Trophoblast cell (in vitro differentiated cells and primary cell): ENCODE results near the gene SCN10A. TPM values are rescaled to one million over a fixed set of nuclear protein-coding genes. Genes with fewer than 3 reads are reported as not detected.

Experiments used
- DNase-seq, 2 donors: peaks; one replicate each; pipeline ENCODE4 v3.0.0-alpha.2; 2016
- H2AFZ ChIP-seq: 2 replicates; pipeline ENCODE4 v1.6.1; 2013; ENCODE audit warnings: low read length, moderate library complexity, mild to moderate bottlenecking; ENCODE audit not compliant: insufficient read depth, poor library complexity
- H2AK5ac ChIP-seq: 2 replicates; pipeline ENCODE4 v1.6.1; 2013; ENCODE audit warnings: mild to moderate bottlenecking, low read length
- H2BK120ac ChIP-seq: 2 replicates; pipeline ENCODE4 v1.6.1; 2013; ENCODE audit warnings: low read length, mild to moderate bottlenecking, moderate library complexity; ENCODE audit not compliant: insufficient read depth, poor library complexity
- H2BK12ac ChIP-seq: 2 replicates; pipeline ENCODE4 v1.6.1; 2013; ENCODE audit warnings: mild to moderate bottlenecking, low read length, moderate library complexity
- H2BK5ac ChIP-seq: 2 replicates; pipeline ENCODE4 v1.6.1; 2013; ENCODE audit warnings: low read length, low read depth, moderate library complexity, mild to moderate bottlenecking; ENCODE audit not compliant: poor library complexity
- H3K14ac ChIP-seq: 2 replicates; pipeline ENCODE4 v1.6.1; 2013; ENCODE audit warnings: mild to moderate bottlenecking, low read length
- H3K18ac ChIP-seq: 2 replicates; pipeline ENCODE4 v1.6.1; 2013; ENCODE audit warnings: mild to moderate bottlenecking, low read length
- H3K23ac ChIP-seq: 2 replicates; pipeline ENCODE4 v1.6.1; 2013; ENCODE audit warnings: low read length
- H3K27ac ChIP-seq: 2 replicates; pipeline ENCODE4 v1.5.1; 2013; ENCODE audit warnings: low read depth, mild to moderate bottlenecking, inconsistent platforms, low read length, moderate library complexity
- H3K27me3 ChIP-seq: 2 replicates; pipeline ENCODE4 v1.6.1; 2013; ENCODE audit warnings: inconsistent platforms, mild to moderate bottlenecking, low read length, moderate library complexity; ENCODE audit not compliant: insufficient read depth
- H3K36me3 ChIP-seq, 2 experiments: 1 replicate in 1 of 2; 2 replicates in 1 of 2; pipeline ENCODE4 v1.6.1; 2013; ENCODE audit warnings: low read length in 2 of 2, mild to moderate bottlenecking in 2 of 2, moderate library complexity in 1 of 2; ENCODE audit not compliant: insufficient read depth in 2 of 2, control insufficient read depth in 1 of 2
- H3K4ac ChIP-seq: 2 replicates; pipeline ENCODE4 v1.6.1; 2013; ENCODE audit warnings: low read depth, mild to moderate bottlenecking, low read length, moderate library complexity
- H3K4me1 ChIP-seq, 2 experiments: 1 replicate in 1 of 2; 2 replicates in 1 of 2; pipeline ENCODE4 v1.6.1; 2013; ENCODE audit warnings: low read length in 2 of 2, mild to moderate bottlenecking in 2 of 2, moderate library complexity in 1 of 2; ENCODE audit not compliant: insufficient read depth in 2 of 2, control insufficient read depth in 1 of 2
- H3K4me2 ChIP-seq: 2 replicates; pipeline ENCODE4 v1.6.1; 2013; ENCODE audit warnings: inconsistent platforms, mild to moderate bottlenecking, low read length, moderate library complexity
- H3K4me3 ChIP-seq: 2 replicates; pipeline ENCODE4 v1.5.1; 2013; ENCODE audit warnings: mild to moderate bottlenecking, low read depth, low read length, inconsistent platforms
- H3K79me1 ChIP-seq: one replicate; pipeline ENCODE4 v1.6.1; 2013; ENCODE audit warnings: low read length
- H3K79me2 ChIP-seq: 2 replicates; pipeline ENCODE4 v1.6.1; 2013; ENCODE audit warnings: low read length, mild to moderate bottlenecking; ENCODE audit not compliant: control insufficient read depth, insufficient read depth, poor library complexity
- H3K9ac ChIP-seq: 2 replicates; pipeline ENCODE4 v1.6.1; 2013; ENCODE audit warnings: mild to moderate bottlenecking, low read length
- H3K9me3 ChIP-seq: 2 replicates; pipeline ENCODE4 v1.6.1; 2013; ENCODE audit warnings: low read depth, mild to moderate bottlenecking, control low read depth, inconsistent platforms, low read length; ENCODE audit not compliant: insufficient read depth
- H4K12ac ChIP-seq: 2 replicates; pipeline ENCODE4 v1.6.1; 2013; ENCODE audit warnings: low read depth, mild to moderate bottlenecking, low read length, moderate library complexity
- H4K8ac ChIP-seq: 2 replicates; pipeline ENCODE4 v1.6.1; 2013; ENCODE audit warnings: low read depth, mild to moderate bottlenecking, low read length, moderate library complexity
- H4K91ac ChIP-seq: one replicate; pipeline ENCODE4 v1.6.1; 2013; ENCODE audit warnings: low read depth, mild to moderate bottlenecking, low read length, moderate library complexity
- WGBS: extraction: QIAGEN DNeasy Blood & Tissue Kit; methylation state at CpG from one replicate; pipeline ENCODE4 v1.1.7; 2013; ENCODE audit warnings: missing lambda C conversion rate; ENCODE audit not compliant: insufficient read length, insufficient coverage; ENCODE audit errors: extremely low coverage; 5-methylcytosine and 5-hydroxymethylcytosine counted together
- polyA plus RNA-seq: library from polyadenylated mRNA; stranded (reverse); fragments of 200-250 nt; gene quantifications from 2 replicates; pipeline ENCODE4 v1.2.3, GENCODE V29; 2013

The SCN10A gene
- not detected in 2 replicates for polyA plus RNA-seq

DNA sequence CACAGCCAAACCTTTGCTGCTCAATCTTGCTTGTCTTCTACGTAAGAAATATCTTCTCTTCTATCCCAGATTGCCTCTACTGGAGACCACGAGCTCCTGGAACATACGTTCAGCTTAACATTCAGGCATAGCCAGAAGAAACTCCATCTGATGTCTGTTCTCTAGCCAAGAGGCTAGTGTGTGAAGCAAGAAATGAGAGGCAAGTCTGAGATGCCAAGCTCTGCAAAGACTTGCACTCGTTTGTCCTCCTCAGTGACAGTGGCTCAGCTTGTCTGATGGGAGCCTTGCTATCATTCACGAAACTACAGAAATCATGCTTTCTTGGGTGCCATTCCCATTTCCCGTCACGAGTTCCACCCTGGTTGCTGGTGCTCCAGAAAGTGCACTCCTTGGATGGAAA, at the start of gene SCN10A:
SCN10A (minus strand) TSS at position 192 of the 400 bp plus-strand sequence. CDS start 22,207 bp downstream, outside the sequence.
- no peak within 1 kb of the TSS for H3K23ac ChIP-seq
- no peak within 1 kb of the TSS for H3K4me2 ChIP-seq
- no peak within 1 kb of the TSS for H2BK120ac ChIP-seq
- H3K9me3 ChIP-seq: no peaks in the 10 kb centered on the region
- H2BK5ac ChIP-seq: no peak within 1 kb of the TSS
- H3K79me1 ChIP-seq: no peaks in the 10 kb centered on the region
- H2BK12ac ChIP-seq: no peak within 1 kb of the TSS
- no peak within 1 kb of the TSS for H4K12ac ChIP-seq
- H3K36me3 ChIP-seq: no peaks in the 10 kb centered on the region
- no peak within 1 kb of the TSS for H3K4ac ChIP-seq
- no peak within 1 kb of the TSS for H3K18ac ChIP-seq
- no peak within 1 kb of the TSS for H3K27ac ChIP-seq
- no peaks in the 10 kb centered on the region for H3K27me3 ChIP-seq
- H3K9ac ChIP-seq: no peak within 1 kb of the TSS
- no peak for DNase-seq
- no peak within 1 kb of the TSS for H2AK5ac ChIP-seq
- WGBS: no CpG with 5 or more reads among the region's 7 CpGs
- H4K8ac ChIP-seq: no peak within 1 kb of the TSS
- no peak within 1 kb of the TSS for H2AFZ ChIP-seq
- H4K91ac ChIP-seq: no peak within 1 kb of the TSS
- H3K79me2 ChIP-seq: no peaks in the 10 kb centered on the region
- no peak within 1 kb of the TSS for H3K14ac ChIP-seq
- no peak within 1 kb of the TSS for H3K4me3 ChIP-seq
- no peaks in the 10 kb centered on the region for H3K4me1 ChIP-seq

DNA sequence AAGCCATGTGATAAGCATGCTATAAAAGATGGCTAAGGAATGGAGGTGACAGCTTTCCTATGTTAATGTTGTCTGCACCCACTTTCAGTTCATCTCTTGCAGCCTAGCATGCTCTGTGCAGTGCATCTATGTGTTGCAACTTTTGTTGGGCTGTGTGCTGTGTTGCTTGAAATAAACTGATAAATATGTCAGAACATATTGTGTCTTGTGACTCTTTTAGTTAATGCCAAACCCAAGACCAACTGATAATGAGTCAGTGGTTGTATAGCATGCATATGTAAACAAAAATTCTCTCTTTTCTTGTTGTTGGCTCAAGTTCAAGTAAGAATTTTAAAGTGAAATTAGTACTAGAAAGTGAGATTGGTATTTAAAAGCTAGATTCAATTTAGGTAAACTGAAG, 37.0 kb upstream of the SCN10A start:
- H3K18ac ChIP-seq: no peak overlapping the region
- no peak overlapping the region for H2BK5ac ChIP-seq
- H3K9me3 ChIP-seq: no peaks in the 10 kb centered on the region
- H4K12ac ChIP-seq: no peak overlapping the region
- H3K4me2 ChIP-seq: no peak overlapping the region
- no peaks in the 10 kb centered on the region for H3K79me1 ChIP-seq
- H3K27ac ChIP-seq: no peak overlapping the region
- H2BK120ac ChIP-seq: no peak overlapping the region
- H4K8ac ChIP-seq: no peak overlapping the region
- no peaks in the 10 kb centered on the region for H3K4me1 ChIP-seq
- H3K36me3 ChIP-seq: no peaks in the 10 kb centered on the region
- no peak overlapping the region for H4K91ac ChIP-seq
- H2BK12ac ChIP-seq: no peak overlapping the region
- H2AK5ac ChIP-seq: no peak overlapping the region
- DNase-seq: no peak
- no peaks in the 10 kb centered on the region for H3K79me2 ChIP-seq
- H2AFZ ChIP-seq: no peak overlapping the region
- no peak overlapping the region for H3K23ac ChIP-seq
- no peaks in the 10 kb centered on the region for H3K27me3 ChIP-seq
- H3K4ac ChIP-seq: no peak overlapping the region
- no peak overlapping the region for H3K4me3 ChIP-seq
- H3K14ac ChIP-seq: no peak overlapping the region
- H3K9ac ChIP-seq: no peak overlapping the region

DNA sequence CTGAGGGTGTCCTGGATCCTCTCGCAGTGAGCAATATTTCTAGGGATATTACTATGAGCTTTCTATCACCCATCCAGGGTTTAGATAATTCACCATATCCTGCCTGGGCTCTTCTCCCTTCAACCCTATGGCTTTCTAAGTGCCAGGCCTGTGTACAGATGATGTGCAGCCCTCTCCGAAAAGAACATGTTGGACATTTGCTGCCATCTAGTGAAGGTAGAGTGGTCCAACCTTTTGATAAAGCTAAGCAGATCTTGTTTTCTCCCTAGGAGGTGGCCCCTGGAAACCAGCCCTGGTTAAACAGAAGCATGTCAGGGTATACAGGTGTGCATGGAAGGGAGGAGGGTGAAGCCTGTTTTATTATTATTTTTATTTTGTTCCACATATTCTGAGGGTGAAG, 27.9 kb upstream of the SCN10A start:
- H3K23ac ChIP-seq: no peak overlapping the region
- DNase-seq: peak in 1 of 2 donors; percentile 40
- H3K27ac ChIP-seq: no peak overlapping the region
- no peaks in the 10 kb centered on the region for H3K4me1 ChIP-seq
- no peak overlapping the region for H3K4ac ChIP-seq
- H2AFZ ChIP-seq: no peak overlapping the region
- H2BK120ac ChIP-seq: no peak overlapping the region
- H2BK5ac ChIP-seq: no peak overlapping the region
- no peak overlapping the region for H4K8ac ChIP-seq
- no peak overlapping the region for H3K4me2 ChIP-seq
- H3K79me2 ChIP-seq: no peaks in the 10 kb centered on the region
- no peak overlapping the region for H2AK5ac ChIP-seq
- H3K9me3 ChIP-seq: no peaks in the 10 kb centered on the region
- H3K27me3 ChIP-seq: no peaks in the 10 kb centered on the region
- no peak overlapping the region for H3K4me3 ChIP-seq
- no peak overlapping the region for H2BK12ac ChIP-seq
- H4K12ac ChIP-seq: no peak overlapping the region
- no peak overlapping the region for H3K14ac ChIP-seq
- H4K91ac ChIP-seq: no peak overlapping the region
- no CpG with 5 or more reads among the region's 2 CpGs for WGBS
- no peak overlapping the region for H3K9ac ChIP-seq
- no peak overlapping the region for H3K18ac ChIP-seq
- no peaks in the 10 kb centered on the region for H3K36me3 ChIP-seq
- H3K79me1 ChIP-seq: no peaks in the 10 kb centered on the region

DNA sequence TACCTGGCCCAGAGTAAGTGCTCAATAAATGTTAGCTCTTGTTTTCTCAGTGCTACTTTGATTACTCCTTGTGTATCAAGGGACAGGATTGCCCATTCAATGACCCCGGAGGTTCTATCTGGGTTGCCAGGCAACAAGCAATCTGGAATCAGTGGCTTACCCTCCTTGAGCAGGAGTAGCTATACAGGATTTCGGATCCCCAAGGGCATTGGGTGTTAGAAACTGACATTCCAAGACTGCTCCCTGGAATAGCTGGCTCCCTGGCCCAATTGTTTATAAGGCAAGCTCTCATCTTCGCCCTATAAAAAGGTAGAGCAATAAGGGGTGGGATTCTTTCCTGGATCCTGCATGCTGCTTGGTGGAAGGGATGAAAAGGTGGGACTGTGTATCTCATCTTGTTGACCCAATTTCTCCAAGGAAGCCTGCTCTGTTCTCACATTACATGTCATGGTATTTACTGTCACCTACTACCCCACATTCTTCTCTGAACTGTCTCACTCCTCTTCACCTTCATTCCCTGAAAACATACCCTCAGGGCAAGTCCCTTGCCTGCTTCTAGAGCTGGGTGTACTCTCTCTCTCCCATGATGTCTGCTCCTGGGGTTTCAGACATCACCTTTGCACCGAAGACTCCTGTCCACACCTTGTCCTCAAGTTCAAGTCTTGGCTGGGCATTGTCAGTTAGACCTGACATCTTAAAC, 26.4 kb upstream of the SCN10A start:
- H4K8ac ChIP-seq: no peak overlapping the region
- no peak overlapping the region for H2BK12ac ChIP-seq
- H3K18ac ChIP-seq: no peak overlapping the region
- H4K91ac ChIP-seq: no peak overlapping the region
- no peaks in the 10 kb centered on the region for H3K9me3 ChIP-seq
- H3K79me2 ChIP-seq: no peaks in the 10 kb centered on the region
- no peaks in the 10 kb centered on the region for H3K27me3 ChIP-seq
- no peak overlapping the region for H2AK5ac ChIP-seq
- H2AFZ ChIP-seq: no peak overlapping the region
- H3K4me2 ChIP-seq: no peak overlapping the region
- no peaks in the 10 kb centered on the region for H3K79me1 ChIP-seq
- DNase-seq: no peak
- no CpG with 5 or more reads among the region's 4 CpGs for WGBS
- no peaks in the 10 kb centered on the region for H3K4me1 ChIP-seq
- no peak overlapping the region for H4K12ac ChIP-seq
- no peak overlapping the region for H3K27ac ChIP-seq
- H3K36me3 ChIP-seq: no peaks in the 10 kb centered on the region
- H3K14ac ChIP-seq: no peak overlapping the region
- H3K9ac ChIP-seq: no peak overlapping the region
- H3K23ac ChIP-seq: no peak overlapping the region
- H3K4me3 ChIP-seq: no peak overlapping the region
- H3K4ac ChIP-seq: no peak overlapping the region
- no peak overlapping the region for H2BK120ac ChIP-seq
- no peak overlapping the region for H2BK5ac ChIP-seq
